Measurements from ENCODE around the gene ACVRL1.
A peak's percentile ranks its signal among the peaks of the same experiment; 100 is the strongest.

Gene ACVRL1

GRCh38 chr12:51917746-51918453 is 10.6 kb downstream of the ACVRL1 start:
- DNase-seq: no peak

GRCh38 chr12:51920046-51920445 is 12.7 kb downstream of the ACVRL1 start:
- DNase-seq: no peak

GRCh38 chr12:51921017-51921725 is 13.9 kb downstream of the ACVRL1 start:
- DNase-seq: no peak

- DNase-seq: no peak
Measured at GRCh38 chr12:51922146-51922545, 14.8 kb downstream of the ACVRL1 start.

- no peak for DNase-seq
Measured at GRCh38 chr12:51922762-51923505, 15.6 kb downstream of the ACVRL1 start.

- peak; percentile 52 to 56 for DNase-seq
Measured at GRCh38 chr12:51923506-51924365, 16.4 kb downstream of the ACVRL1 start.

GRCh38 chr12:51924551-51925319 is 17.4 kb downstream of the ACVRL1 start:
- DNase-seq: no peak

- DNase-seq: no peak
Measured at GRCh38 chr12:51925346-51926063, 18.2 kb downstream of the ACVRL1 start.

GRCh38 chr12:51926064-51926632 is 18.8 kb downstream of the ACVRL1 start:
- no peak for DNase-seq

- peak; percentile 47 to 60 for DNase-seq
Measured at GRCh38 chr12:51926718-51927117, 19.4 kb downstream of the ACVRL1 start.

- no peak for DNase-seq
Measured at GRCh38 chr12:51932218-51933076, 25.1 kb downstream of the ACVRL1 start.

GRCh38 chr12:51934080-51934479 is 26.8 kb downstream of the ACVRL1 start:
- no peak for DNase-seq

- DNase-seq: no peak
Measured at GRCh38 chr12:51937926-51938325, 30.6 kb downstream of the ACVRL1 start.

GRCh38 chr12:51938726-51939125 is 31.4 kb downstream of the ACVRL1 start:
- no peak for DNase-seq

- DNase-seq: no peak
Measured at GRCh38 chr12:51941011-51941581, 33.8 kb downstream of the ACVRL1 start.

GRCh38 chr12:51941604-51942003 is 34.3 kb downstream of the ACVRL1 start:
- DNase-seq: no peak

GRCh38 chr12:51942056-51942455 is 34.8 kb downstream of the ACVRL1 start:
- no peak for DNase-seq

GRCh38 chr12:51942501-51943000 is 35.2 kb downstream of the ACVRL1 start:
- DNase-seq: no peak

GRCh38 chr12:51943346-51943745 is 36.0 kb downstream of the ACVRL1 start:
- no peak for DNase-seq
